Brain microvascular endothelial cell (primary cell): ENCODE results near the gene FARP1.
A peak's percentile ranks its signal among the peaks of the same experiment; 100 is the strongest.

Experiments
- DNase-seq: peaks from one replicate; pipeline ENCODE4 v3.0.0-alpha.2; 2020
- H3K27ac ChIP-seq: fragments of 250-450 bp; sonication (Bioruptor Pico); 2 replicates; pipeline ENCODE4 v1.5.1; 2020; ENCODE audit warnings: mild to moderate bottlenecking, moderate library complexity
- H3K27me3 ChIP-seq: fragments of 250-450 bp; sonication (Bioruptor Pico); replicated peaks from 2 replicates; pipeline ENCODE4 v1.5.1; 2020; ENCODE audit warnings: mild to moderate bottlenecking
- H3K36me3 ChIP-seq: fragments of 250-450 bp; sonication (Bioruptor Pico); replicated peaks from 2 replicates; pipeline ENCODE4 v1.5.1; 2020; ENCODE audit warnings: mild to moderate bottlenecking
- H3K4me3 ChIP-seq: 2 replicates; pipeline ENCODE4 v1.5.1; 2011; ENCODE audit warnings: low read depth, mild to moderate bottlenecking, control low read depth, low read length, moderate library complexity
- in situ Hi-C: cut with HindIII; loops from 2 replicates; pipeline ENCODE4 v1.10.0; 2017; ENCODE audit warnings: low sequenced_read_pairs, low pct_ligation_motif_present
- TF ChIP-seq, protein P1 (sequence below): IDR thresholded peaks from 2 replicates; pipeline ENCODE4 v1.5.1; 2011; ENCODE audit warnings: low read depth, mild to moderate bottlenecking, moderate library complexity, low read length, control low read depth, inconsistent platforms; ENCODE audit errors: missing control alignments

Gene FARP1

GRCh38 chr13:98500963-98501421, 358.1 kb downstream of the FARP1 start:
- H3K36me3 ChIP-seq, result no peaks in the 10 kb centered on the region
- in situ Hi-C loops, result no loop called here
- H3K27me3 ChIP-seq, result no peaks in the 10 kb centered on the region
- TF ChIP-seq, protein P1, sequence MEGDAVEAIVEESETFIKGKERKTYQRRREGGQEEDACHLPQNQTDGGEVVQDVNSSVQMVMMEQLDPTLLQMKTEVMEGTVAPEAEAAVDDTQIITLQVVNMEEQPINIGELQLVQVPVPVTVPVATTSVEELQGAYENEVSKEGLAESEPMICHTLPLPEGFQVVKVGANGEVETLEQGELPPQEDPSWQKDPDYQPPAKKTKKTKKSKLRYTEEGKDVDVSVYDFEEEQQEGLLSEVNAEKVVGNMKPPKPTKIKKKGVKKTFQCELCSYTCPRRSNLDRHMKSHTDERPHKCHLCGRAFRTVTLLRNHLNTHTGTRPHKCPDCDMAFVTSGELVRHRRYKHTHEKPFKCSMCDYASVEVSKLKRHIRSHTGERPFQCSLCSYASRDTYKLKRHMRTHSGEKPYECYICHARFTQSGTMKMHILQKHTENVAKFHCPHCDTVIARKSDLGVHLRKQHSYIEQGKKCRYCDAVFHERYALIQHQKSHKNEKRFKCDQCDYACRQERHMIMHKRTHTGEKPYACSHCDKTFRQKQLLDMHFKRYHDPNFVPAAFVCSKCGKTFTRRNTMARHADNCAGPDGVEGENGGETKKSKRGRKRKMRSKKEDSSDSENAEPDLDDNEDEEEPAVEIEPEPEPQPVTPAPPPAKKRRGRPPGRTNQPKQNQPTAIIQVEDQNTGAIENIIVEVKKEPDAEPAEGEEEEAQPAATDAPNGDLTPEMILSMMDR, result no peak
- no peak overlapping the region for H3K27ac ChIP-seq
- no peak for DNase-seq
- no peak overlapping the region for H3K4me3 ChIP-seq

DNA sequence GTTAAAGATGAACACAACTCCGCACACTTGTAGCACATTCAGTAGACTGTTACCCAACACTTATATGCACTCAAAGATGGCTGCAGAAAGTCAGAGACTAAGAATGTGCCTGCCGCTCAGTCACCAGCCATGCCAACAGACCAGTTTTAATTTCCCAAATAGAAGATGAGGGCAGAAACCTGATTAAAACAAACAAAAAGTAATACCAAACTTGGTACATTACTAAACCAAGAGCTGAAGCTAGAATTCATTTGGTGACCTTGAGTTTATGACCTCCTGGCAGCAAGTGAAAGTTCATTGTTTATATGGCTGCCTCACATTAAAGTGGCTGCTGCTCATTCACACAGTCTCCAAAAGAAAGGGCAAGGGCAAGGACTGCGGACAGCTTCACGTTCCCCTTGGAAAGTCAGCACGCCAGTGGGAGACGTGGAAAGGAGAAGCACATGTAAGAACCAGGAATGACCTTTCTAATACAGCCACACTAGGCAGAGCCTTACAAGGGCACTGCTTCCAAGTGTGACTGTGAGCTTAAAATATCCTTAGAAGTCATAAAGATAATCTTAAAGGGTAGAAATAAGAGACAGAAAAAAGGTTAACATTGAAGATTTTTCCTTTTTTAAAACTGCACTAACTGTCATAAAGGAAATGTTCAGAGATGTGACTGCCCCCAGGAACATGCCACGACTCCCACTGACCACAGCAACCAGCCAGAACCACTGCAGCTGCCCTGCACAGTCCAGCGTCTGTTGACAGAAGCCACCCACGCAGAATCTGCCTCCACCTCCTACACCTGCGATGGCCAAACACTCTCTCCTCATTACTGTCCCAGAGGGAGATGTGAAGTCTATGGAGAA, 360.5 kb downstream of the FARP1 start:
- Histone ChIP-seq H3K27ac (peak overlapping the region; percentile 39), H3K36me3 (no peaks in the 10 kb centered on the region), H3K27me3 (no peaks in the 10 kb centered on the region), H3K4me3 (no peak overlapping the region)
- no peak for DNase-seq
- TF ChIP-seq, protein P1, result no peak
- in situ Hi-C loops, result no loop called here

- Histone ChIP-seq H3K27ac (peak overlapping the region; percentile 39), H3K36me3 (no peaks in the 10 kb centered on the region), H3K4me3 (no peak overlapping the region), H3K27me3 (no peaks in the 10 kb centered on the region)
- TF ChIP-seq, protein P1, result no peak
- no peak for DNase-seq
- in situ Hi-C loops, result no loop called here
These were observed 361.1 kb downstream of the FARP1 start for GRCh38 chr13:98504029-98504351.

GRCh38 chr13:98504371-98504963, 361.6 kb downstream of the FARP1 start:
- TF ChIP-seq, protein P1, result no peak
- Histone ChIP-seq H3K27ac (peak overlapping the region; percentile 39), H3K36me3 (no peaks in the 10 kb centered on the region), H3K27me3 (no peaks in the 10 kb centered on the region), H3K4me3 (no peak overlapping the region)
- in situ Hi-C loops, result no loop called here
- no peak for DNase-seq
